Measurements from ENCODE around the gene SMIM11.
"Not testable (repeated sequence)": the region's sequence is repeated elsewhere in the genome, so short reads cannot be mapped to it uniquely, and the experiment has no call there.

DNA sequence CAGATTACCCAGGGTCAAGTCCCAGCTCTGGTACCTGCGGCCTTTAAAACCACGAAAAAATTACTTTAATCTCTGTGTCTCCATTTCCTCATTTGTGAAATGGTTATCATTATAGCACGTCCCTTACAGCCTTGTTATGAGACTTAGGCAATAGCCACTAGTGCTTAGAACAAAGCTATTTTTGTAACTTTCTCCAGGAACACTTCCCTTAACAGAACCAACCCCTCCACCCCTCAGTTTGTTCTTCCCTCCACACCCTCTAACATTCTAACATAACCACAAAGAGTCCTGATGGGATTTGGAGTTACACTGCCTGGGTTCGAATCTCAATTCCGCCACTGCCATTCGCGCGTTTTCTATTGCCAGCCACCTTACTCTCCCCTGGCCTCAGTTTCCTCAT is 845 bp upstream of the SMIM11 start:
- TF ChIP-seq ZZZ3 (IDR thresholded peaks at IDR 0.05; ENCODE audit: control insufficient read depth, insufficient read length, low read depth); CTCF (IDR thresholded peaks at IDR 0.05 in 2 of 3, conservative IDR thresholded peaks at IDR 0.05 in 1 of 3; ENCODE audit: control insufficient read depth in 2 of 3, extremely low read depth in 1 of 3, insufficient read depth in 1 of 3, low read depth in 3 of 3, low read length in 3 of 3); FOXM1 (IDR thresholded peaks at IDR 0.05; ENCODE audit: low read depth, low read length); EP300 (IDR thresholded peaks at IDR 0.05; ENCODE audit: borderline replicate concordance in 1 of 2, control insufficient read depth in 1 of 2, low read depth in 2 of 2, low read length in 2 of 2); RAD21 (IDR thresholded peaks at IDR 0.05; ENCODE audit: insufficient read depth, low read depth, low read length); CHD1 (IDR thresholded peaks at IDR 0.05; ENCODE audit: low read depth, low read length); TCF3 (IDR thresholded peaks at IDR 0.05; ENCODE audit: borderline replicate concordance, insufficient read depth, low read depth, low read length); MTA2 (IDR thresholded peaks at IDR 0.05; ENCODE audit: low read depth); JUNB (IDR thresholded peaks at IDR 0.05): not testable (repeated sequence)
